GM18873 (cell line): ENCODE measurements around the gene FMOD.
"Not testable (repeated sequence)": the region's sequence is repeated elsewhere in the genome, so short reads cannot be mapped to it uniquely, and the experiment has no call there.

ENCODE experiments used
- ATAC-seq: cut with Tn5 transposase; IDR thresholded peaks from one replicate; pipeline ENCODE4 v1.9.1; 2021; ENCODE audit warnings: mild to moderate bottlenecking, moderate library complexity, moderate number of reproducible peaks; ENCODE audit not compliant: unreplicated experiment, low FRiP score

The FMOD gene

DNA sequence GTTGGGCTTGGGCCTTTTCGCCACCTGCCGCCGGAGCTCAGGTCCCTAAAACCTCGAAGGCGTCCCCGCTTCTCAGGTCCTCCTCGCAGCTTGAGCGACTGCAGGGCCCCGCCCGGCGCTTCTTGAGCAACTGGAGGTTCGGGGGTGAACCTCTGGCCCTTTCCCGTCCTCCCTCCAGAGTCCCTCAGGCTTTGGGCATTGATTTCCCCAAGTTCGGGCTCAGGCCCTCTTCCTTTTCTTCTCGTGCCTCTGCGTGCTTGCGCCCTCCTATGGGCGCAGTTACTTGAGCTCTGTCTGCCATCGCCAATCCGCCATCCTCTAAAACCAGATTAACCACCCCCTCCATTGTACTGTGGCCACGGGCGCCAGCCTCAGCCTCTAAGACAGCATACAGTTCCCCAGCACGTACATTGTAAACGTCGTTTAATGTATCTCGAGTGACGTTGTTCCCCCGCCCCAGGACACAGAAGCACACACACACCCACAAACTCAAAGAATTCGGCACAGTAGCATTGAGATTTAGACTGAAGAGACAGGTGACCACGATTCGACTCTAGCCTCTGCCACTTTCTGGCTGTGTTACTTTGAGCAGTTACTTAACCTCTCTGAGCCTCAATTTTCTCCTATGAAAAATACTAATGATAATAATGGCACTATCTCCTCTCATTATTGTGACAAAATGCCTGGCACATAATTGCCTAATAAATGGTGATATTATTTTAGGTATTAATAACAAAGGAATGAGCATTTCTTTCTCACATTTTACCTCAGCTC, 23.1 kb downstream of the FMOD start:
- ATAC-seq, result peak; percentile 32

DNA sequence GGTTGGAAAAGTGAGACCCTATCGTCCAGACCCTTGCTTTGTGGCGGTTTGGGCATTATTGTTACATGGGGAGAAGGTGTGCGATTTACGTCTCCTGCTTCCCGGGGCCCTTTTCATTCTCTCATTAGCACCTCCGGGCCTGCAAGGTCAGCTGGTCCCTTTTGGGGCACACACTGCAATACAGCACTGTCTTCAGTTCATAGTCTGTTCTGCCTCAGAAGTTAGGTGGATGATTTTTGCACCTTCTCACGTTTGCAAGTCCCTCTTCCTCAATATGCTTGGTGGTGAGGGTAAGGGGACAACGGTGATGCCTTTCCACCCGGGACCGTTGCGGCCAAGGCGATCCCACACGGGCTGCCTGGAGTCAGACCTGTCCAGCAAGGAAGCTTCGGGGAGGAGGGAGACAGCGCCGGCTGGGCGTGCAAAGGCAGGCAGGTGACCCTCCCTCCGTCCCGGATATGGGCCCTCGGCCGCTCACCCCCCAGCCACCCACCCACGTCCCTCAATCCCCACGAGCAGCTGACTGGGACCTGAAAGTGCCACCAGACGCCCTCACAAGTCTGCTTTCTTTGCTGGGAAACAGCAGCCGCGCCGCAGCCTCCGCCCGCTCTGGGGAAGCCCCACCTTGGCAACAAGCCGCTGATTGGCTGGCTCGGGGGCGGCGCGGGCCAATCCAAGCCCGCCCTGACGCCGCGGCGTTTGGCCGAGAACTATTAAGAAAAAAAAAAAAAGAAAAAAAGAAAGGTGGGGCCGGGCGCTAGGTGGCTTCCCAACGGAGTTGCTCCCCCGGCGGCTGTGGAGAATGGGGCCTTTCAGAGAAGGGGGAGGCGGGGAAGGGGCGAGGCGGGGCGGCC, 23.9 kb downstream of the FMOD start:
- ATAC-seq, result peak; percentile 71

DNA sequence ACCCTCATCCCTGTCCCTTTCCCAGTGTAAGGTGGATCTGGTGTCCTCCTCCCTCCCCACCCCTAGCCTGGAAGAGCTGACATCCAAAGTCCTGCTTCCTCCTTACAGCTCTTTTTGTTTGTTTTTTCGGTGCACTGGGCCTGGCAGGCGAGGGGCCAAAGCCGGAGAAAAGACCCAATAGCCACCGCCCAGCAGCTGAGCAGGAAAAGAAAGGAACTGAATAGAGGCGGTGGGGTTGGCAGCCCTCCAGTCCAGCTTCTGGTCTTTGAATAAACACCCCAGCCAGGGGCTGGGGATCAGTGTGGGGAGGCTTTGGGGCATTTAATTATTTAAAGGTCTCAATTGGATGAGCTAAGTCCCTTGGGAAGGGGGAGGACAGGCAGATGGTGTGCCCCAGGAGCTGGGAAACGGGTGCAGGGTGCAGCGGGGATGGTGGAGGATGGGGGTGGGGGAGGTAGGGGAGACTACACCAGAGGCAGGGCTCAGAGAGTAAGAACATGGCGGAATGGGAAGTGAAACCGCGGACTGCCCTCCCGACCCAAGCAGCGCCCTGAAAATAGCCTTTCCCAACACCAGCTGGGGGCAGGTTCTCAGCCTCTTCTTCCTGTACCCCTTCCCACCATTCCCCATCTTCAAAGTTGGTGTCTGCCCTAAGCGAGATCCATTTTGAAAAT, 25.4 kb downstream of the FMOD start:
- no peak for ATAC-seq

DNA sequence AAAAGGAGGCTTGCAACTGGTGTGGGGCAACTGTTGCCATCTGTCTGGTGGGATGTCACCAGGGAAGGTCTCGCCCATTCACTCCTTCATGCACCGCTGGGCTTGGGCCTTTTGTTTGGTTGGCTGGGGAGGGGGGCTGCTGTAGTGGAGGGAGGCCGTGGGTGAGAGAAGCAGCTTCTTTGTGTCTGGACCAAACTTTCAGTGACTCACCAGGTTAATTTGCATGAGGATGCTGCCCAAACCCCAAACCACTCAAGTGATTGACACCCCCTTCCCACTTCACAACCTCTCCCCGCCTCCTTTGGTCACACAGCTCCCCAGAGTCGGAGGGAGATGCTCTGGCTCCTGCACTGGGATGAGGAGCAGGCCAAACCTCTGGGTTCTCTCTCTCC, 25.9 kb downstream of the FMOD start:
- no peak for ATAC-seq

DNA sequence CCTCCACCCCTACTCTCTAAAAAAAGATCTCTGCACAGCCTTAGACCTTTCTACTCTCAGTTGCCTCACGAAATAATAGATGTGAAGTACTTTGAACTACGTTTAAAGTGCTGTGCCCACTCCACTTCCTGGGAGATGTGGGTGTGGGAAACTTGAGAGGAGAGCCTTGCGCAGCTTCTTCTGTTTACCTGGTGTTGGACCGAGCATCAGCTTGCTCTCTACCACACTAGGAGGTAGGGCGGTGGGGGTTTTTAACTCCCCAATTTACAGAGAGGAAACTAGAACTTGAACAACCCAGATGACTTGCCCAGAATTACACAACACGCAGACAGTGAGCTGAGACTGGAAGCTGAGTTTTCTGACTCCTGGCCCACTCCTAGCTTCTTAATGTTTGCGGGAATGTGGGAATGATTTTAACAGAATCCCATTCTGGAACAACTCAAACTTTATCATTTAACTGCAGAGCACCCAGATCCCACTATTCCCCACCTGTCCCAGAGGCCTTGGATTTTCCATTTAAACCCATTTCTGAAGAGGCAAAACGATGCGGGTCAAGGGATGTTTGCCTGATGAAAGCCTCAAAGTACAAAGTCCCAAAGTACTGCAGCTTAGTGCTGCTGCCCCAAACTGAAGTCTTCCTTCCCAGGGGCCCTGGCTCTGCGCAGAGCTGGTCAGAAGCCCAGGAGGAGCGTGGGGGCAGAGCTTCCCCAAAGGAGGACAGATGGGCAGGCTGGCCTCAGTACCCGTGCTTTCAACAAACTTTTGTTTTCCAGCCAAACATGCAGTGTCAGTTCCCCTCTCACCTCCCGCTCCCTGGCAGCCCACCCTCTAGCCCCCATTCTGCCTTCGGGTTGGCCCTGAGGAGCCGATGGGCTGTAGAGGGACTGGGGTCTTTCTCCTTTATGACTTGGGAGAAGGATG, 26.6 kb downstream of the FMOD start:
- no peak for ATAC-seq

DNA sequence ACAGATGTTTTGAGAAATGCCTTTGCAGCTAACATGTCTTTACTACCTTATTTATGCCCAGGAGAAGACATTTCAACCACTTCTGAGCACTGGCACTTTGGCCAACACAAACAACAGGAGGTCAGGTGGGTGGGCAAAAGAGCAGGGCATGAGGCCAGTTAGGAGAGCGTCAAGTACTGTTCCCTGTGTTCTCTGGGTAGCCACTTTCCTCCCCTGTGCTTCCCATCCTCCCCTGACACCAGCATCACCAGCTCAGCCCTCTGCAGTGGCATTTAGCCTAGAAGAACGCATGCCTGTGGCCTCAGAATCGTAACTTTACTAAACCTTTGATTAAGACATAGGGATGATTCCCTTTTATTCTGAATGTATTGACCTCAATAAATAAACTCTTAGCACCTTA, 27.3 kb downstream of the FMOD start:
- no peak for ATAC-seq

DNA sequence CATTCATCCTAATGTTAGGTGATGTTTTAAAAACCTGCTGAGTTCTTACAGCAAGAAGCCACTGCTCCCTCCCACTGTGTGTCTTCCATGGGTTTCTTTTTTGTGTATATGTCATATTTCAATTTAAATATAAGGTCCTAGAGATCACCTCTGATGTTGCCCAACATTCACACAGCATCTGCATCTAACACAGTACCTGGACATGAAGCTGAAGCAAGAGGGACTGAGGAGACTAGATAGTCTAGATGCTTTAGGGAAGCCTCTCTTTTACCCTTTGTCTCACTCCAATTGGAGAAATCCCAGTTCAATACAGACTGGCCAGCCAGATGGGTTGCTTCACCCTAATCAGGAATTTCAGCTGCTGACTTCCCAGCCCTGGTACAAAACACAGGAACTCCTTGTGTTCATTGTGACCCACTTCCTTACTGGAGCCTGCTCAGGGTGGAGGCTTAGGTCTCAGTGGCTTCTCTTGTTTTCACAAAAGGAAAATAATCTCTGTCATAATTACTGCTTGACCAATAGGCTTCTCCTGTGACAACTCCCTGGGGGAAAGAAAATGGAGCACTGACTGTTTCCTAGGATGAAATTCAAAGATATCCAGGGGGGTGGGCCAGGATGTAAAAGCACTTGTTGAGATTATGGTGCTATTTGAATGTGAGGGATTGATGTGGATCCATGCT, 28.3 kb downstream of the FMOD start:
- ATAC-seq, result no peak

DNA sequence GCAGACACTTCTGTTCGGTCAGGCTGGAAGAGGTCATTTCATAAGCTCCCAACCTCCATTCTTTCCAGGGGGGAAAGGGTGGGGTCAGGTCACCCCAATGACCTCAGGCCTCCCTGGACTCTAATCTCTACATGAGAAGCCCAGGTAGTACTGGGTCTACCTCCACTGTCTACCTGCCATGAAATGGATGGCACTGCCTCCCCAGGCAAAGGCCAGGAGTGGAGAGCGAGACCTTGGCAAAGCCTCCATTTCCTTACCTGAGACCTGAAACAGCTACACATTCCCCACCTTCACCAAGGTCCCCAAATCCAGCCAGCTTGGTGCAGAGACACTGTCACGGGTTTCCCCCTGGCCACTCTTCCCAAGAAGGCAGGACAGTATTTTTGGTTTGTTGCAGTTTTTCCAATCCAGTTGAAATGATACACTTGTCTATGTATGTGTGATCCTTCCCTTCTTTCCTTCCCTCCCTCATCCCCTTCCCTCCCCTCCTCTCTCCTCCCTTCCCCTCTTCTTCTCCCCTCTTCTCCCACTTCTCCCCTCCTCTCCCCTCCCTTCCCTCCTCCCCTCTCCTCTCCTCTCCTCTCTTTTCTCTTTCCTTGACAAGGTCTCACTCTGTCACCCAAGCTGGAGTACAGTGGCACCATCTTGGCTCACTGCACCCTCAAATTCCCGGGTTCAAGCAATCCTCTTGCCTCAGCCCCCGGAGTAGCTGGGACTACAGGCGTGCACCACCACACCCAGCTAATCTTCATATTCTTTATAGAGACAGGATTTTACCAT, 29.5 kb downstream of the FMOD start:
- no peak for ATAC-seq

DNA sequence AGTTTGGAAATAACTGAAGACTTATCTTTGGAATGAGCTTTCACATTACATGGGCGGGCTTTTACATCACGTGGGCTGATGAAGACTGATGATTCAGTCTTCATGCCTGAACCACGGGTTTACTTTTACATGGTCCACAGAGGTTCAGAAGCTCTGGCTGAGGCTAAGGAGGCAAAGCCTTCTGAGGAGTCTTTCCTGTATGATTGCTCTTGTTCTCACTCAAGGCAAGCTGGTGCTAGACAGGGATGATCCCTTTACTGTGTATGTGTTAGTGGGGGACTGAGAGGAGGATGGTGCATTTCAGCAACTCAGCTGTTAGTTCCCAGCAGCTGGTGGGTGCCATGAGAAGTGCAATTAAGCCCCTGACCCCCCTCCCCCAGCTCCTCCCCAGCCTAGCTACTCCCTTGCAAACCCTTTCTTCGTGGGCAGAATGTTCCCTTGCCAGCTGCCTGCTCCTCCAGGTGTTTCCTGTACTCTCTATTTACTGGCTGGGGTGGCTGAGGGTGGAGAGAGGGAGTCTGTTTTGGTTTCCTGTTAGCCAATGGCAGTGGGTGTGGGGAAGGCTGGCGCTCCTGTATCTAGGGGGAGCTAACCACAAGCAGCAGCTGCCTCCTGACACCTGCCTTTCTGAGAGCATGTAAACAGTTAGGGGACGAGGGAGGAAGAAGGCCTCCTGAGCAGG, 30.2 kb downstream of the FMOD start:
- ATAC-seq, result peak; percentile 68

DNA sequence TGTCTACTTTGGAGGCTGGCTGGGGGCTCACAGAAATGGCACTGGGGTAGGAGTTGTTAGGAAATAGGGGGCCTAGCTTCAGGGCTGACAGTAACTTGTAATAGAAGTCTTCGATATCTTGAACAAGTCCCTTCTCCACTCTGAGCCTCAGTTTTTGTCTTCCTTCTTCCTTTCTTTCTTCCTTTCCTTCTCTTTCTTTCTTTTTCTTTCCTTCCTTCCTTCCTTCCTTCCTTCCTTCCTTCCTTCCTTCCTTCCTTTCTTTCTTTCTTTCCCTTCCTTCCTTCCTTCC, 32.7 kb downstream of the FMOD start:
- no peak for ATAC-seq

DNA sequence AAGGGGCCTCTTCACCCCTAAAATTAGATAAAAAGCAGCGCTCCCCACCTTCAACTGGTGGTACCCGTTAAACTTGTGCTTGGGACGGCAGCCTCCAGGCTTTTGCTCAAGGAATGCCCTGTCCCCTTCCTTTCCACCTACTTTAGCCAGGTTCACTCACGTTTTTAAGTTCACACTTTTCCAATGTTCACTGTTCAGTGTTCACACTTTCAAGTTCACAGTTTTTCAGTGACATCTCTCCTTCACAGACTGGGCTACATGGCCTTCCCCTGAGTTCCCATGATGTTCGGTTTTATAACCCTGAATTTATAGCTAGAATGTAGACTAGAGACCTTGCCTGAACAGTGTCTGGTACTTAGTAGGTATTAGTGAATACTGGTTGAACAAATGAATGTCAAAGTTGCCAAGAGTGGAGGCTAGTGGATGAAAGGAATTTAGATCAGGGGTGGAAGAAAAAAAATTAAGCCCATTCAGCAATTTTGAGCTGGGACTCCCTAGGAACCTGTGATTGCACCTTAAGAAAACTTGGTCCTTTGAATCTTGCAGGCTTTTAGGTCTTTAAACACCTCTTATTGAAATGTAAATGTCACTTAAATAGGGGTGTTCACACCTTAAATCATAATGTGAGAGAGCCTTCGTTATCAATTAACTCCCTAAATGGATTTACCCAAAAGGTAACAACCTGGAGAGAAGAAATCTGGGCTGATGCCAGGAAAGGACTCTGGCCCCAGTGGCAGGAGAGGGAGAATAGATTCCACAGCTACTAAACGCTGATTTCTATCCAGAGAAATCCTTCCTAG, 33.3 kb downstream of the FMOD start:
- ATAC-seq, result no peak

DNA sequence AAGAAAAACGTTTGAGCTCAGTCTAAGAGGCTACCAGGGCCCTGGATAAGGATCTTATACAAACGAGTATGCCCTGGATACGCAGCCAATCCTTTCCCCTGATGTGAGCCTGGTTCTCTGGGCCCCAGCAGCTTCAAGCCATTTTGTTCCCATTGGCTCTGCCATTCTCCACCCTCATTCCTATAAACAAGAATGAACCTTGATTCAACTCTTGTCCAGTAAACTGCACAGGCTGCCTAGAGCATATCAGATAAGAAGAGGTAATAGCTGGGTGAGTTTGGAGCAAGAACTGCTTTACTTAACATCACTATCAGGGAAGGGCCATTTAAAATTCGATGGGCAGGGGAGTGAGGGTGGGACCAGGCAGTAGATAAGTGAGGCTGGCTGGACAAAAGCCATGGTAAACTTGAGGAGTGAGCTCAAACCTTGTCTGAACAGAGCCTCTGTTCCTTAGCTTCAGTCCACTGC, 34.3 kb downstream of the FMOD start:
- no peak for ATAC-seq

DNA sequence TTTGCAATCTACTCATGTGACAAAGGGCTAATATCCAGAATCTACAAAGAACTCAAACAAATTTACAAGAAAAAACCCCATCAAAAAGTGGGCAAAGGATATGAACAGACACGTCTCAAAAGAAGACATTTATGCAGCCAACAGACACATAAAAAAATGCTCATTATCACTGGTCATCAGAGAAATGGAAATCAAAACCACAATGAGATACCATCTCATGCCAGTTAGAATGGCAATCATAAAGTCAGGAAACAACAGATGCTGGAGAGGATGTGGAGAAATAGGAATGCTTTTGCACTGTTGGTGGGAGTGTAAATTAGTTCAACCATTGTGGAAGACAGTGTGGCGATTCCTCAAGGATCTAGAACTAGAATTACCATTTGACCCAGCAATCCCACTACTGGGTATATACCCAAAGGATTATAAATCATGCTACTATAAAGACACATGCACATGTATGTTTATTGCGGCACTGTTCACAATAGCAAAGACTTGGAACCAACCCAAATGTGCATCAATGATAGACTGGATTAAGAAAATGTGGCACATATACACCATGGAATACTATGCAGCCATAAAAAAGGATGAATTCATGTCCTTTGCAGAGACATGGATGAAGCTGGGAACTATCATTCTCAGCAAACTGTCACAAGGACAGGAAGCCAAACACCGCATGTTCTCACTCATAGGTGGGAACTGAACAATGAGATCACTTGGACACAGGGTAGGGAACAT, 36.7 kb downstream of the FMOD start:
- not testable (repeated sequence) for ATAC-seq

DNA sequence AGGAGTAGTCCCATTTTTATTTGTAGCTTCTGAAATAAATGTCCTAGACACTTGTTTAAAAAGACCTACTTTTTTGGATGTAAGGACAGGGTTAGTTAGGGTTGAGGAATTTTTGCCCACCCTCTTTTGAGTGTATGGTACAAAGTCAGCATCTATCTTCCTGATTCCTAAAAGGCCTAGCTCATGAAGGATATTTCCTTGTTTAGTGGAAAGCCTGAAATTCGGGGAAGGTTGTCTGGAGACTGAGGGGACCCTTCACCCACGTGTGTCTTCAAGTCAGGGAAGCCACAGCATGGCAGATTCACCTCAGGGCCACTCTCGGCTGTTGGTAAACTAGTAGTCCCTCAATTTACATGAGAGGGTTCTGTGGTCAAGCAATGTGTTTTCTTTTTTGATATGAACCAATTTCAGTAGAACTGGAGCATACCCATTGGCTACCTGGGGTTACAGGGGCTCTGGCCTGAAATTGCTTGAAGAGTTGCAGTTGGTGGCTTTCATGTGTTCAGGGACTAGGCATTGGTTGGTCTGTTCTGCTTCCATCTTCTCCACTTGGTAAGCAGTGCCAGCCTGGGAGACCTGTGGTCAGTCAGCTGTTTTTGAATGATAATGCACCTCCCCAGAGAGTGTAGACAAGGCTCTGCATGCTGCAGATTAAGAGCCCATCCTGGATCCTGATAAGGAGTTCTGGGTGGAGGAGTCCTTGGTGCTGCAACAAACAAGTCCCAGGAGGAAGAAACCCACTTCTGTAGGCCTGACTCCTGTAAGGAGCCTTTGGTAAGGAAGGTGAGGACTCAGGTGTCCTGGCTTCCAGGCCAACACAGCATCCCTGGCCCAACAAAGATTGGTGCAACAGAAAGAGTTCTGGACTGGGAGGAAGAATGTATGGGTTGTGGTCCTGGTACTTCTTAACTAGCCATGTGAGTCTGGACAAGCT, 39.3 kb downstream of the FMOD start:
- ATAC-seq, result no peak

DNA sequence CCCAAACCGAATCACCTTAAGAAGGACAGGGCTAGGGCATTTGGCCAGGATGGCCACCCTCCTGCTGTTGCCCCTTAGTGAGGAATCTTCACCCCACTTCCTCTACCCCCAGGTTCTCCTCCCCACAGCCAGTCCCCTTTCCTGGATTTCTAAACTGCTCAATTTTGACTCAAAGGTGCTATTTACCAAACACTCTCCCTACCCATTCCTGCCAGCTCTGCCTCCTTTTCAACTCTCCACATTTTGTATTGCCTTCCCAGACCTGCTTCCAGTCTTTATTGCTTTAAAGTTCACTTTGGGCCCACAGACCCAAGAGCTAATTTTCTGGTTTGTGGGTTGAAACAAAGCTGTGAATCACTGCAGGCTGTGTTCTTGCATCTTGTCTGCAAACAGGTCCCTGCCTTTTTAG, 42.0 kb downstream of the FMOD start:
- no peak for ATAC-seq

DNA sequence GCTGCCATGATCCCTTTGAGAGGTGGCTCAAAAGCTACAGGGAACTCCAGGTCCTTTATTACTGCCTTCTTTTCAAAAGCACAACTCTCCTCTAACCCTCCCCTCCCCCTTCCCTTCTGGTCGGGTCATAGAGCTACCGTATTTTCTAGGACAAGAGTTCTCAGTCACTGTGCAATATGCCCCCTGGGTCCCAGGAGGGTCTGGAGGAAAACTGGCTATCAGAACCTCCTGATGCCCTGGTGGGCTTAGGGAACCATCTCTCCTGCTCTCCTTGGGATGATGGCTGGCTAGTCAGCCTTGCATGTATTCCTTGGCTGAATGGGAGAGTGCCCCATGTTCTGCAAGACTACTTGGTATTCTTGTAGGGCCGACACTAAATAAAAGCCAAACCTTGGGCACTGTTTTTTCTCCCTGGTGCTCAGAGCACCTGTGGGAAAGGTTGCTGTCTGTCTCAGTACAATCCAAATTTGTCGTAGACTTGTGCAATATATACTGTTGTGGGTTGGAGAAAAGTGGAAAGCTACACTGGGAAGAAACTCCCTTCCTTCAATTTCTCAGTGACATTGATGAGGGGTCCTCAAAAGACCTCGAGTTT, 42.5 kb downstream of the FMOD start:
- ATAC-seq, result no peak
